Stomach (tissue), 9 donors: ENCODE measurements around the gene ANKRD55. TPM values are rescaled to one million over a fixed set of nuclear protein-coding genes. Genes with fewer than 3 reads are reported as not detected.

ENCODE experiments used
- DNase-seq, 2 donors: peaks; one replicate each; pipeline versions ENCODE4 v3.0.0 to v3.0.0-alpha.2; 2013 to 2019
- H3K27ac ChIP-seq, 5 donors: fragments of 200-600 bp in 4 of 5; sonication (generic) in 4 of 5; one replicate each; pipeline ENCODE4 v1.5.1; 2013 to 2019; ENCODE audit warnings: mild to moderate bottlenecking in 1 of 5, moderate library complexity in 1 of 5
- H3K27me3 ChIP-seq, 3 donors: fragments of 200-600 bp; sonication (generic); one replicate each; pipeline ENCODE4 v1.5.1; 2017 to 2019; ENCODE audit warnings: mixed run types in 1 of 3
- H3K36me3 ChIP-seq, 4 donors: fragments of 200-600 bp; sonication (generic); 1 replicate in 3 of 4; 2 replicates in 1 of 4; pipeline ENCODE4 v1.5.1; 2016 to 2019
- H3K4me1 ChIP-seq, 4 donors: fragments of 200-600 bp; sonication (generic); one replicate each; pipeline ENCODE4 v1.5.1; 2016 to 2019
- H3K4me3 ChIP-seq, 4 donors: fragments of 200-600 bp; sonication (generic) in 3 of 4; one replicate each; pipeline ENCODE4 v1.5.1; 2016 to 2019; ENCODE audit warnings: mild to moderate bottlenecking in 1 of 4
- H3K9me3 ChIP-seq, 4 donors: fragments of 200-600 bp; sonication (generic); one replicate each; pipeline ENCODE4 v1.5.1; 2016 to 2019
- EP300 ChIP-seq: sonication (generic); formaldehyde crosslinking; IDR thresholded peaks from one replicate; pipeline ENCODE4 v1.6.1; 2017; ENCODE audit warnings: antibody characterized with exemption
- POLR2A ChIP-seq, 4 donors: fragments of 450-650 bp; IDR thresholded peaks; one replicate each; pipeline ENCODE4 v1.6.1; 2016; ENCODE audit warnings: antibody characterized with exemption in 4 of 4, control low read depth in 2 of 4, mild to moderate bottlenecking in 1 of 4, moderate library complexity in 1 of 4
- POLR2AphosphoS5 ChIP-seq, 3 donors: sonication (generic); formaldehyde crosslinking; IDR thresholded peaks; one replicate each; pipeline ENCODE4 v1.6.1; 2016; ENCODE audit warnings: antibody characterized with exemption in 3 of 3
- WGBS, 5 donors: extraction: QIAGEN DNeasy Blood & Tissue Kit in 3 of 5; methylation state at CpG; one replicate each; pipeline versions ENCODE4 v1.1.5 to v1.1.7; 2013 to 2018; 5-methylcytosine and 5-hydroxymethylcytosine counted together
- intact Hi-C: fragments of 100-400 bp; cut with DNase I; formaldehyde crosslinking; loops from one replicate; pipeline ENCODE4 v1.15.1; 2023; ENCODE audit warnings: low total_unique reads
- polyA plus RNA-seq, 3 donors: library from polyadenylated mRNA; stranded (reverse); fragments of 200-250 nt; gene quantifications; one replicate each; pipeline ENCODE4 v1.2.3, GENCODE V29; 2013
- total RNA-seq, 5 donors: library from RNA; depleted of rRNA; stranded (reverse); fragments of >200 nt; gene quantifications; one replicate each; pipeline versions ENCODE4 v1.1.0 to v1.2.3, GENCODE V29; 2014 to 2016
- TF ChIP-seq, protein P1 (sequence below), 7 experiments: fragments of 450-650 bp in 4 of 7; fragments of 200-600 bp in 3 of 7; sonication (generic) in 3 of 7; IDR thresholded peaks; one replicate each; pipeline ENCODE4 v1.5.1; 2016 to 2019; ENCODE audit warnings: antibody characterized with exemption in 7 of 7, control low read depth in 2 of 7, mild to moderate bottlenecking in 1 of 7
- donor health status: healthy with polysubstance abuse.
- donor health status: Bipolar disorder and iron deficiency.
- donor health status: healthy.

ANKRD55 gene
- total and polyA plus RNA-seq, 8 donors = 0.08 to 0.18 TPM; not detected in 6

- H3K4me1 ChIP-seq = peaks cover 0 to 9% (median 4%) of the 10 kb centered on the region in 4 donors
- no peaks in the 10 kb centered on the region for H3K9me3 ChIP-seq
- no peaks in the 10 kb centered on the region for H3K36me3 ChIP-seq
- no peak overlapping the region for H3K27ac ChIP-seq
- WGBS, 5 donors = 83 to 92% (median 84%) methylated on average over 6 of the region's 6 CpGs
- intact Hi-C loops = no loop called here
- DNase-seq = no peak
- H3K27me3 ChIP-seq = no peaks in the 10 kb centered on the region
- no peak overlapping the region for H3K4me3 ChIP-seq
- no peak for TF ChIP-seq POLR2AphosphoS5 (IDR thresholded peaks at IDR 0.05)
Measured at GRCh38 chr5:56142233-56142613, 90.9 kb downstream of the ANKRD55 start.

DNA sequence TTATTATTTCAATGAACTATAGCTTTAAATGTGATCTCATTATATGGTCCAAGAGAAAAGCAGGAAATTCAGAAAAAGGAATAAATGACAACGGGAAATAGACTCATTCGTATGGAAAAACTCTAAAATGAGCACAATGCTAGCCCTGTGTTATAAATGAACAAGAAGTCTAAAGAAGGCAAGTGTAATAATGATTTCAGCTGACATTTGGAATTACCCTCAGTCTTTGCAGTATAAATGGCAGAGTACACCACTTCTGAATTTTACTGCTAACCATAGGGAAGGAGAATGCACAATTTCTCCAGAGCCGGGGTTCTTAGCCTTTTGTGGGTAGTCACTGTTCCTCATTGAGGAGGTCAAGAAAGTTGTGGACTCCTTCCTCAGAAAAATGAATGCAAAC is 93.1 kb downstream of the ANKRD55 start:
- no peak for DNase-seq
- Histone ChIP-seq H3K36me3 (no peaks in the 10 kb centered on the region), H3K4me3 (no peak overlapping the region), H3K9me3 (no peaks in the 10 kb centered on the region), H3K27ac (no peak overlapping the region), H3K27me3 (no peaks in the 10 kb centered on the region), H3K4me1 (peaks cover 0 to 9% (median 4%) of the 10 kb centered on the region in 4 donors)
- TF ChIP-seq POLR2A (IDR thresholded peaks at IDR 0.05) = no peak
- intact Hi-C loops = no loop called here
- 81 to 87% (median 82%) methylated on average over 3 of the region's 3 CpGs for WGBS, 5 donors

DNA sequence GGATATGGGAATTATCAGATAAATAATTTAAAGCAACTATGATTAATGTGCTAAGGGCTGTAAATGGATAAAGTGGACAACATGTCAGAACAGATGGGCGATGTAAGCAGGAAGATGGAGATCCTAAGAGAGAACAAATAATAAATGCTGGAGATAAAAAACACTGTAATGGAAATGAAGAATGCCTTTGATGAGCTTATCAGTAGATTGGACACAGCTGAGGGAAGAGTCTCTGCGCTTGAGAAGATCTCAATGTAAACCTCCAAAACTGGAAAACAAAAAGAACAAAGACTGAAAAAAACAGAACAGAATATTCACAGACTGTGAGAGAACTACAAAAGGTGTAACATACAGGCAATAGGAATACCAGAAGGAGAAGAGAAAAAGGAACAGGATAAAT is 102.5 kb downstream of the ANKRD55 start:
- H3K27me3 ChIP-seq = no peaks in the 10 kb centered on the region
- intact Hi-C loops = no loop called here
- WGBS, 5 donors = 85 to 98% (median 95%) methylated on average over 2 of the region's 2 CpGs
- H3K9me3 ChIP-seq = peaks cover 0 to 7% (median 2%) of the 10 kb centered on the region in 4 donors
- no peak overlapping the region for H3K27ac ChIP-seq
- no peak for TF ChIP-seq POLR2AphosphoS5 (IDR thresholded peaks at IDR 0.05)
- TF ChIP-seq POLR2A (IDR thresholded peaks at IDR 0.05) = no peak
- TF ChIP-seq, protein P1, sequence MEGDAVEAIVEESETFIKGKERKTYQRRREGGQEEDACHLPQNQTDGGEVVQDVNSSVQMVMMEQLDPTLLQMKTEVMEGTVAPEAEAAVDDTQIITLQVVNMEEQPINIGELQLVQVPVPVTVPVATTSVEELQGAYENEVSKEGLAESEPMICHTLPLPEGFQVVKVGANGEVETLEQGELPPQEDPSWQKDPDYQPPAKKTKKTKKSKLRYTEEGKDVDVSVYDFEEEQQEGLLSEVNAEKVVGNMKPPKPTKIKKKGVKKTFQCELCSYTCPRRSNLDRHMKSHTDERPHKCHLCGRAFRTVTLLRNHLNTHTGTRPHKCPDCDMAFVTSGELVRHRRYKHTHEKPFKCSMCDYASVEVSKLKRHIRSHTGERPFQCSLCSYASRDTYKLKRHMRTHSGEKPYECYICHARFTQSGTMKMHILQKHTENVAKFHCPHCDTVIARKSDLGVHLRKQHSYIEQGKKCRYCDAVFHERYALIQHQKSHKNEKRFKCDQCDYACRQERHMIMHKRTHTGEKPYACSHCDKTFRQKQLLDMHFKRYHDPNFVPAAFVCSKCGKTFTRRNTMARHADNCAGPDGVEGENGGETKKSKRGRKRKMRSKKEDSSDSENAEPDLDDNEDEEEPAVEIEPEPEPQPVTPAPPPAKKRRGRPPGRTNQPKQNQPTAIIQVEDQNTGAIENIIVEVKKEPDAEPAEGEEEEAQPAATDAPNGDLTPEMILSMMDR (IDR thresholded peaks at IDR 0.05) = no peak
- no peak for TF ChIP-seq EP300
- no peaks in the 10 kb centered on the region for H3K4me1 ChIP-seq
- H3K36me3 ChIP-seq = no peaks in the 10 kb centered on the region
- DNase-seq = no peak
- no peak overlapping the region for H3K4me3 ChIP-seq

DNA sequence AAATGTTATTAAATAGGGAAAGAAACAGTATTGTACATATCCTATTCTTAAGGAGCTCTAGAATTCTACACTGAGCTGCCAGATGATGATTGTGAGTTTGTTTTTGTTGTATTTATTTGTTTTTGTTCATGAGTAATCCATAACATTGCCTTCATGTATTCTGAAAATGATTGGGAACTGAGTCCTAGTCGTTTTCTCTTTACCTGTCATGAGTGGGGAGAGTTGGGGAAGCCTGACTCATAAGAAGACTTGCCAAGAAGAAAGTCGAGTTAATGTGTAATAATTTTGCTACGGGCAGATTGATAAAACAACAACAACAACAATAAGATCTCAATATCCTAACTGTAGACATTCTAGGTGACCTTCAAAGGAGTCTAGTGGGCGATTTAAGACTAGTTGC is 103.8 kb downstream of the ANKRD55 start:
- Histone ChIP-seq H3K36me3 (no peaks in the 10 kb centered on the region), H3K27me3 (no peaks in the 10 kb centered on the region), H3K9me3 (peaks cover 0 to 7% (median 2%) of the 10 kb centered on the region in 4 donors), H3K27ac (no peak overlapping the region), H3K4me3 (no peak overlapping the region), H3K4me1 (peaks cover 5 to 7% (median 6%) of the 10 kb centered on the region in 4 donors)
- no peak for TF ChIP-seq EP300
- TF ChIP-seq, protein P1 (IDR thresholded peaks at IDR 0.05) = no peak
- no peak for TF ChIP-seq POLR2AphosphoS5 (IDR thresholded peaks at IDR 0.05)
- TF ChIP-seq POLR2A (IDR thresholded peaks at IDR 0.05) = no peak
- 59 to 77% (median 66%) methylated on average over 4 of the region's 4 CpGs for WGBS, 5 donors
- no peak for DNase-seq
- intact Hi-C loops = no loop called here

GRCh38 chr5:56128113-56128512 is 105.0 kb downstream of the ANKRD55 start:
- Histone ChIP-seq H3K36me3 (no peaks in the 10 kb centered on the region), H3K27me3 (no peaks in the 10 kb centered on the region), H3K27ac (no peak overlapping the region), H3K4me1 (peaks cover 7 to 13% (median 12%) of the 10 kb centered on the region in 4 donors), H3K9me3 (peaks cover 0 to 7% (median 2%) of the 10 kb centered on the region in 4 donors), H3K4me3 (no peak overlapping the region)
- intact Hi-C loops = no loop called here
- TF ChIP-seq POLR2AphosphoS5 (IDR thresholded peaks at IDR 0.05) (no peak), EP300 (no peak), POLR2A (IDR thresholded peaks at IDR 0.05) (no peak)
- TF ChIP-seq, protein P1 (IDR thresholded peaks at IDR 0.05) = no peak
- DNase-seq = peak; percentile 27 to 30
- WGBS, 5 donors = 46 to 64% (median 54%) methylated on average over 3 of the region's 3 CpGs
